Panc1 (cell line): Measurements from ENCODE around the gene TRIM14.

Experiments used
- CTCF ChIP-seq: fragments of 450-650 bp; IDR thresholded peaks from 2 replicates; pipeline ENCODE4 v1.5.1; 2017; ENCODE audit warnings: mild to moderate bottlenecking
- POLR2AphosphoS5 ChIP-seq: IDR thresholded peaks from 2 replicates; pipeline ENCODE4 v1.6.1; 2012; ENCODE audit warnings: mild to moderate bottlenecking, low read depth, low read length, moderate library complexity
- SIN3A ChIP-seq: IDR thresholded peaks from 2 replicates; pipeline ENCODE4 v1.6.1; 2012; ENCODE audit warnings: low read depth, mild to moderate bottlenecking, low read length, moderate library complexity, borderline replicate concordance; ENCODE audit not compliant: insufficient read depth
- TCF7L2 ChIP-seq: IDR thresholded peaks from 2 replicates; pipeline ENCODE4 v1.6.1; 2011; ENCODE audit warnings: mild to moderate bottlenecking, low read depth, low read length, inconsistent platforms

GRCh38 chr9:98118640-98119601, at the start of gene TRIM14:
- TF ChIP-seq CTCF (peak; percentile 43; the same call in 1 of the 2 replicates), POLR2AphosphoS5 (no peak; the same call in 1 of the 2 replicates), SIN3A (0 out of 2 replicates have a peak, but pooled peaks have one; percentile 19), TCF7L2 (no peak)
